DND-41 (cell line): ENCODE results near the gene PPIB.

Experiments used
- CTCF ChIP-seq: IDR thresholded peaks from 2 replicates; pipeline ENCODE4 v1.5.1; 2012; ENCODE audit warnings: borderline replicate concordance, low read length, moderate library complexity, mild to moderate bottlenecking; ENCODE audit not compliant: poor library complexity, severe bottlenecking; ENCODE audit errors: extremely low read depth
- EZH2 ChIP-seq: IDR thresholded peaks from 3 replicates; pipeline ENCODE4 v1.6.1; 2012; ENCODE audit warnings: borderline replicate concordance, low read depth, mild to moderate bottlenecking, moderate library complexity, low read length, inconsistent platforms; ENCODE audit not compliant: severe bottlenecking

- TF ChIP-seq CTCF (no peak), EZH2 (no peak)
Observed at GRCh38 chr15:64127521-64128270, 35.1 kb downstream of the PPIB start.
